Fibroblast of skin of left quadriceps (primary cell): ENCODE data around the gene ELMO3.

Experiments used
- DNase-seq, 2 experiments: peaks; one replicate each; pipeline ENCODE4 v3.0.0-alpha.2; 2013; ENCODE audit warnings: low read depth in 2 of 2

The ELMO3 gene

GRCh38 chr16:67196881-67197280, 2.0 kb upstream of the ELMO3 start:
- no peak for DNase-seq

GRCh38 chr16:67197704-67198103, 1.2 kb upstream of the ELMO3 start:
- DNase-seq = no peak

- DNase-seq = no peak
Measured at GRCh38 chr16:67198238-67198734, 645 bp upstream of the ELMO3 start.

- no peak for DNase-seq
Measured at GRCh38 chr16:67199808-67200198, 872 bp downstream of the ELMO3 start.

- no peak for DNase-seq
Measured at GRCh38 chr16:67200491-67200890, 1.6 kb downstream of the ELMO3 start.

GRCh38 chr16:67201411-67202345, 2.7 kb downstream of the ELMO3 start:
- no peak for DNase-seq

- no peak for DNase-seq
Measured at GRCh38 chr16:67202426-67202825, 3.5 kb downstream of the ELMO3 start.

GRCh38 chr16:67202956-67203493, 4.1 kb downstream of the ELMO3 start:
- no peak for DNase-seq

GRCh38 chr16:67204076-67204475, 5.1 kb downstream of the ELMO3 start:
- DNase-seq = no peak

GRCh38 chr16:67206129-67206837, 7.4 kb downstream of the ELMO3 start:
- DNase-seq = no peak

GRCh38 chr16:67206838-67207248, 7.9 kb downstream of the ELMO3 start:
- DNase-seq = no peak

GRCh38 chr16:67207249-67208091, 8.5 kb downstream of the ELMO3 start:
- no peak for DNase-seq

- no peak for DNase-seq
Measured at GRCh38 chr16:67208154-67208896, 9.4 kb downstream of the ELMO3 start.

GRCh38 chr16:67209565-67209964, 10.6 kb downstream of the ELMO3 start:
- no peak for DNase-seq

- no peak for DNase-seq
Measured at GRCh38 chr16:67210069-67210937, 11.4 kb downstream of the ELMO3 start.

- DNase-seq = no peak
Measured at GRCh38 chr16:67211674-67212073, 12.7 kb downstream of the ELMO3 start.

- no peak for DNase-seq
Measured at GRCh38 chr16:67212766-67213165, 13.8 kb downstream of the ELMO3 start.

GRCh38 chr16:67213197-67214019, 14.5 kb downstream of the ELMO3 start:
- DNase-seq = no peak

GRCh38 chr16:67215706-67216105, 16.8 kb downstream of the ELMO3 start:
- no peak for DNase-seq
